Thymus (tissue), 11 donors: Measurements from ENCODE around the gene PDE5A. TPM values are rescaled to one million over a fixed set of nuclear protein-coding genes. Genes with fewer than 3 reads are reported as not detected.

Experiments used
- DNase-seq, 9 donors: peaks; one replicate each; pipeline ENCODE4 v3.0.0-alpha.2; 2013; ENCODE audit warnings: low spot score in 9 of 9, low read depth in 6 of 9, missing footprints in 1 of 9
- H3K27ac ChIP-seq, 2 donors: one replicate each; pipeline ENCODE4 v1.5.1; 2013; ENCODE audit warnings: control low read depth in 1 of 2, low read depth in 1 of 2, low read length in 1 of 2, mild to moderate bottlenecking in 1 of 2, moderate library complexity in 1 of 2
- H3K27me3 ChIP-seq, 2 donors: one replicate each; pipeline ENCODE4 v1.5.1; 2013; ENCODE audit warnings: low read length in 1 of 2; ENCODE audit not compliant: control insufficient read depth in 2 of 2, insufficient read depth in 1 of 2
- H3K36me3 ChIP-seq, 2 donors: one replicate each; pipeline ENCODE4 v1.5.1; 2013; ENCODE audit warnings: low read length in 1 of 2, mild to moderate bottlenecking in 1 of 2, moderate library complexity in 1 of 2; ENCODE audit not compliant: control insufficient read depth in 2 of 2, insufficient read depth in 2 of 2
- H3K4me1 ChIP-seq, 2 donors: one replicate each; pipeline ENCODE4 v1.5.1; 2013; ENCODE audit warnings: low read length in 2 of 2; ENCODE audit not compliant: control insufficient read depth in 2 of 2, insufficient read depth in 2 of 2
- H3K4me3 ChIP-seq, 2 donors: one replicate each; pipeline ENCODE4 v1.5.1; 2013; ENCODE audit warnings: low read length in 2 of 2, control low read depth in 1 of 2, mild to moderate bottlenecking in 1 of 2
- H3K9me3 ChIP-seq, 2 donors: one replicate each; pipeline ENCODE4 v1.5.1; 2013; ENCODE audit warnings: low read length in 1 of 2, mild to moderate bottlenecking in 1 of 2; ENCODE audit not compliant: control insufficient read depth in 2 of 2, insufficient read depth in 1 of 2
- WGBS: extraction: QIAGEN DNeasy Blood & Tissue Kit; methylation state at CpG from one replicate; pipeline ENCODE4 v1.1.7; 2013; 5-methylcytosine and 5-hydroxymethylcytosine counted together
- polyA plus RNA-seq: library from polyadenylated mRNA; stranded (reverse); fragments of 200-250 nt; gene quantifications from one replicate; pipeline ENCODE4 v1.2.3, GENCODE V29; 2013
- total RNA-seq: library from RNA; stranded (reverse); fragments of 120-200 nt; gene quantifications from one replicate; pipeline ENCODE4 v1.2.4, GENCODE V29; 2013
- donor health status: healthy.

Gene PDE5A
- total and polyA plus RNA-seq, 2 donors = 4.6 to 5.2 TPM

DNA sequence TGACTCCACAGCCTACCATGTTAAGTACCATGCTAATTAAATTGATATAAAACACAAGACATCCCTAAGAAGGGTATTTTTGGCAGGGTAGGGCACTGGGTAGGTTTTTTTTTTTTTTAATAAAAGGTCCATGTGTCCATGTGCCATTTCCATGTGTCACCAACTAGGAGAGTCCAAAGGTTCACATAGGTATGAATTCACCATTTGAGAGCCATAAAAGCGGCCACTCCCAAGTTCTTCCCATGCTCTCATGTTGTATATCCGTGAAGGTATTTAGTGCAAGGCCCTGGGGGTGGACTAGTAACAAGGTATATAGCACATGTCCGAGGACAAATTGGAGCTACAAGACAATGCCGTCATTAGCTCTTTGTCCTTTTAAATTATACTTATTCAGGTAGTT is 107.3 kb downstream of the PDE5A start:
- H3K4me1 ChIP-seq = no peaks in the 10 kb centered on the region
- no peak overlapping the region for H3K4me3 ChIP-seq
- no peaks in the 10 kb centered on the region for H3K27me3 ChIP-seq
- no peak for DNase-seq
- WGBS = over 99% methylated on average over 4 of the region's 4 CpGs
- H3K36me3 ChIP-seq = peaks cover 0 to 18% of the 10 kb centered on the region in 2 donors
- H3K9me3 ChIP-seq = no peaks in the 10 kb centered on the region
- no peak overlapping the region for H3K27ac ChIP-seq

DNA sequence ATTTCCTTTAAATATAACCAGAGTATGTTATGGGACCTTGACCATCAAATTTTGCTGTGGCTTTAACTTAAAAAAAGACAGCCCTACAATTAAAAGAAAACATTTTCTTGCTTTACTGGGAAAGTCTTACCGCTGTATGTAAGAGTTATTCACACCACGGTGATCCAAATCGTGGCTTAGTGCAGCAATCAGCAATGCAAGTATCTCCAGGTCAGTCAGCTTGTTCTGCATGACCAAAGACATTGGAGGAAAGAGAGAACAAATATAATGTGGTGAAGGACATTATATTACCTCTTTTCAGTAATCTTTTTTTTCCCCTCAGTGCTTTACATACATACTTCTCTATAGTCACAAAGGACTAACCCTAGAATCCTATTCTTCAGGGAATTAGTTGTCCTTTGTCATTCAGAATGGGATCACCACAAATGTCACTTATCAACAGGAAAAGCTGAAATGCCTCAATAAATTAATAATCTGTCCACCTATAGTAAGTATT is 109.6 kb downstream of the PDE5A start:
- H3K9me3 ChIP-seq = no peaks in the 10 kb centered on the region
- no peaks in the 10 kb centered on the region for H3K27me3 ChIP-seq
- peaks cover 7 to 41% of the 10 kb centered on the region in 2 donors for H3K36me3 ChIP-seq
- no peaks in the 10 kb centered on the region for H3K4me1 ChIP-seq
- WGBS = 96% methylated on average over 3 of the region's 3 CpGs
- no peak for DNase-seq
- H3K27ac ChIP-seq = no peak overlapping the region
- H3K4me3 ChIP-seq = no peak overlapping the region

DNA sequence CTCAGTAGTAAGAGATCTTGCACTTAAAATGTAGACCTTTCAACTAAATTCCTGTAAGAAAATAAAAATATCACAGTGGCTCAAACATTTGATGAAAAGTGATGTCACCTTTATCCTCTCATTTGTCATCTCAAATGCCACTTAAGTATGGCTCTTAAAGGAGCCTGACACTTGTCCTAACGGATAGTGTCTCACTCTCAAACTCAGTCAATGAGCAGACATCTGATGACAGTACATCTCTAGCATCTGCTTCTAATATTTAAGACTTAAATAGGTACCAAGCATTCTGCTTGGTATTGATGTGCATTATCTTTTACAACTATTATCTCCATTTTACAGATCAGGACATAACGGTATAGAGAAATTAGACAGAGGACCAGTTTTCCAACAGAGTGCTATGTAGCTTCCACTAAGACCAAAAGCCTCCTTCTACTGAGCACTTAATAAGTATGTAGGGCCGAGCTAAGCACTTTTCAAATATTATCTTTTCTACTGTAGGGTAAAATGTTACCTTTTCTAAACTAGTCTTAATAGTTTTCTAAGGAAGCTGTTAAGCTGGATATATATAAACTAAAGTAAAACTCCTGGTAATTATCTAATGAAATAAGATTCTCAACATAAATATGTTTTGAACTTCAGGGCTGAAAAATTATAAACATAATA is 110.2 kb downstream of the PDE5A start:
- Histone ChIP-seq H3K9me3 (no peaks in the 10 kb centered on the region), H3K4me3 (no peak overlapping the region), H3K4me1 (no peaks in the 10 kb centered on the region), H3K27me3 (no peaks in the 10 kb centered on the region), H3K27ac (no peak overlapping the region), H3K36me3 (peaks cover 7 to 46% of the 10 kb centered on the region in 2 donors)
- no peak for DNase-seq
- 96% methylated on average over 3 of the region's 3 CpGs for WGBS

DNA sequence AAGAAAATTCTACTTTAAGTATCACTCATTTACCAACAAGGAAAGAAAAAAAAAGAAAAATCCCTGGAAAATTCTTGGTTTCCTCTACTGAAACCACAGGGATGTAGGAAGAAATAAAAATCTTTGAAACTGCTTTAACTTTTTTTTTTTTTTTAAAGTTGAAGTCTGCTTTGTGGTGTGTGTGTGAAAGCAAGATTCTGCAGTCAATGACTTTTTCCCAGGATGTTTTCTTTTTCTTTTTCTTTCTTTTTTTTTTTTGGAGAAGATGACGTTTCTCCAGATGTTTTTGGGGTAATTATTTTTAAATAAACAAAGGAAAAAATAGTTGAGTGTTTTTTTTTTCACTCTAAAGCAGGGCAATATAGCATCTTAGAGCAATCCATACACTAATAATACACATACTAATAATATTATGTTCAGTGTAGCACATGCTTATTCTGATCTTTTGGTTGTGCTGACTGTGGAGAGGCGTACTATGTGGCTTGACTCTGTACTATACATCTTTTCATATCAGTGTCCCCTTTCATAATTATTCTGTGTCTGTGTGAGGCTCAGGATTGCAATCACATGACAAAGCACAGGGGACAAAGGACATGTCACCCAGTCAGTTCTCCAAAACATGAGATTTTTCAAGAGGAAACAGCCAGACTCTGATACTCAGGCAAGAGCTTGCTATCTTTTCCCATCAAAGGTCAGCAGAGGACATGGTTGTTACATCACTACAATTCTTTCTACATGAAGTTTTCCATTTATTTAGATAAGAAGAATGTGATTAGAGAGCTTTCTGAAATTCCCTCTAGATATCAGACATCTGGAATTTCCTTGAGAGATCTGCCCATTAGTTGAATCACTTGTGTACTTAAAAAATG is 111.0 kb downstream of the PDE5A start:
- no peak for DNase-seq
- Histone ChIP-seq H3K36me3 (peaks cover 7 to 50% of the 10 kb centered on the region in 2 donors), H3K4me1 (no peaks in the 10 kb centered on the region), H3K27ac (no peak overlapping the region), H3K4me3 (no peak overlapping the region), H3K9me3 (no peaks in the 10 kb centered on the region), H3K27me3 (no peaks in the 10 kb centered on the region)
- WGBS = 92% methylated on average over 2 of the region's 2 CpGs

DNA sequence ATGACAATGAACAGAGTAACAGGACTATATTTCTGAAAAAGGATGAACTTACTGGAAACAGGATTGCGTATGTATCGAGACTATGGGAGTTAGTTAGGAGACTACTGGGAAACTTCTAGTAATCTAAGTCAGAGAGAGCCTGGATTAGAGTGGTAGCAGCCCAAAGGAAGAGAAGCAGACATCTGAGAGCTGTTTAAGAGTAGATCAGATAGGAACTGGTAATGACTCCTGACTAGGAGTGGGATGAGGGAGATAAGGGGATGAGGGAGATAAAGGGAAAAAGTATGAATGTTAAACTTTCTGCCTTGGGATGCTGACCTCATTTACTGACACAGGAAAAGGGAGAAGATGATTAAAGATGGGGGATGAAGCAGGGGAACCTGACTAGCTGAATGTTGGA is 116.2 kb downstream of the PDE5A start:
- DNase-seq = no peak
- Histone ChIP-seq H3K4me1 (no peaks in the 10 kb centered on the region), H3K36me3 (peaks cover 7 to 39% of the 10 kb centered on the region in 2 donors), H3K27me3 (no peaks in the 10 kb centered on the region), H3K9me3 (no peaks in the 10 kb centered on the region), H3K27ac (no peak overlapping the region), H3K4me3 (no peak overlapping the region)
- over 99% methylated on average over 2 of the region's 2 CpGs for WGBS

DNA sequence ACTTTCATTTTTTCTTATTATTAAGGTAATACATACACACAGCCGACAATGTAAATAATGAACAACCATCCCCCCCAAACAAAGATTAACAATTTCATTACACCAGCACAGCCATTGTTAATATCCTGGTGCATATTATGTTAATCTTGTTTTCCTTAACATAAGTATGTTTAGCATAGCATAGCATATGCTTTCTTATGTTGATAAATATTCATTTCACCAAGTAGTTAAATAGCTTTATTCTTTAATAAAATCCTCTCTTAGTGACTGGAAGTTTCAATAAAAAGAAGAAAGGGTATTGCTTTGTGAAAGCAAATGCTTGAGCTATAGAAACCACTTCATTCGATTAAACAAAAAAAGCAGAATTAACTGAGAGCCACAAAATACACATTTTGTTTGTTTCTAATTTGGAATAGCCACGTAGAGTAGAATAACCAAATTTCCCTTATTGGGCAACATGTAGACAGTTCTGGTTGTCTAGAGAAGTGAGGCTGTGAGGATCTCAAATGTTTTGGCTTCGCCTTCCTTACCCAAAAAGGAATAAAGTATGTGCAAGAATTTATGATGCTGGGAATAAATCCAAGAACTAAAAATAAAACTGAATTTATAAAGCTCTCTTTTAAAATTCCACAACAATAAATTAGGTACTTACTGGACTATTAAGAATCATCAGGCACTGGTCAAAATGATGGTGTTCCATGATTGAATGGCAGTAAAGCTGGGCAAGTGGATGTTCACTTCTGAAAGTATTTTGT is 118.0 kb downstream of the PDE5A start:
- no peak overlapping the region for H3K27ac ChIP-seq
- WGBS = 94% methylated on average over 4 of the region's 4 CpGs
- no peaks in the 10 kb centered on the region for H3K9me3 ChIP-seq
- no peaks in the 10 kb centered on the region for H3K4me1 ChIP-seq
- no peaks in the 10 kb centered on the region for H3K27me3 ChIP-seq
- no peak overlapping the region for H3K4me3 ChIP-seq
- peaks cover 7 to 29% of the 10 kb centered on the region in 2 donors for H3K36me3 ChIP-seq
- no peak for DNase-seq

DNA sequence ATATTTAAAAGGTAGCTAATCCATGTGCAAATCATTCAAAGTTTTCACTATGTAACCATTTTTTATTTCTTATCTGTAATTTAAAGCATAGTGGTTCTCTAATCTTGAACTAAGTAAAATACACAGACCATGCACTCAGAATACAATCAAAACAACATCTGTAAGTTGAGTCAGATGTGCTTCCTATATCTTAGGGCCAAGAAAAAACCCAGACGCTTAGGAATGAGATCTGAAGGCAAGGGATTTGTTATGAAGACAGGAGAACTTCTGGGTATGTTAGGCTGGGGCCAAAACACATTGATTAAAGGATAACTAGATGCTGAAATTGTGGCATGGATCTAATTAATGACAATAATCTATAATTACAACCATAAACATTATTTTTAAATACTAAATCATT is 120.3 kb downstream of the PDE5A start:
- WGBS = 97% methylated on average over 1 of the region's 1 CpG
- Histone ChIP-seq H3K27ac (no peak overlapping the region), H3K9me3 (no peaks in the 10 kb centered on the region), H3K36me3 (peaks cover 0 to 8% of the 10 kb centered on the region in 2 donors), H3K27me3 (no peaks in the 10 kb centered on the region), H3K4me1 (no peaks in the 10 kb centered on the region), H3K4me3 (no peak overlapping the region)
- no peak for DNase-seq

DNA sequence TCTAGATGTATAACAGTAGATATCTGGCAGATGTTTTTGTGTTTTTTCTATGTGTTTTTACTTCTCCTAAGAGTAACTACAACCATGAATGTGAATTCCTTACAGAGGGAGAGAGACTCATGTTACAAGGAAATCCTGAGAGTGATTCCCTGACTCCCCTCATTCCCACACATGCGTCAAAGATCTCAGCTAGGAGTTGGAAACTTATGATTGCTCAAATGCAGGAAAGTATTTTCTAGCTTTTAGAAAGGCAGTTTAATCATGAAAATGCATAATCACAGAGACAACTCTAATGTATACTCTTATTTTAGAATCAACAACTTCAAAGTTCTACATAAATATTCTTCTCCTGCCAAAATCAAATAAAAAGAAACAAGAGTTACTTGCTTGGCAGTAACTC is 121.8 kb downstream of the PDE5A start:
- no peak for DNase-seq
- WGBS = 99% methylated on average over 1 of the region's 1 CpG
- peaks cover 0 to 6% of the 10 kb centered on the region in 2 donors for H3K36me3 ChIP-seq
- H3K4me1 ChIP-seq = no peaks in the 10 kb centered on the region
- no peaks in the 10 kb centered on the region for H3K9me3 ChIP-seq
- no peak overlapping the region for H3K27ac ChIP-seq
- no peak overlapping the region for H3K4me3 ChIP-seq
- H3K27me3 ChIP-seq = no peaks in the 10 kb centered on the region

DNA sequence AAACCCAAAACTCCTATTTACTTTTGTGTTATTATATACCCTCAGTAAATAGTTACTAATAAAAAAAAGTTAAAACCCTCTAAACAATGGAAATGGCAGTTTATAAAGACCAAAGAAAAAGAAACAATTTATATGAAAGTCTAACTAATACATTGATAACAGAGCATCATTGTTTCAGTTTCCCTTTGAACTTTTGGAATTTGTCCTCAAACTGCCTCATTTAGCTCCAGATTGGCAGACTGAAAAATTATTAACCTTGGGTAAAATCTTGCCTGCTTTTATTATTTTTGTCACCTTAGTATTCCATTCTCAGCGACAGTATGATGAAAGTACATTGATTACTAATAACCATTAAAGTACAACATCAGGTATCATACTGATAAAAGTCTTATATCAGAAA is 124.0 kb downstream of the PDE5A start:
- WGBS = 93% methylated on average over 1 of the region's 1 CpG
- Histone ChIP-seq H3K4me3 (no peak overlapping the region), H3K36me3 (peaks cover 0 to 10% of the 10 kb centered on the region in 2 donors)

More for the DNA sequence above, 124.0 kb downstream of the PDE5A start:
- Histone ChIP-seq H3K27ac (no peak overlapping the region), H3K4me1 (no peaks in the 10 kb centered on the region), H3K9me3 (no peaks in the 10 kb centered on the region), H3K27me3 (no peaks in the 10 kb centered on the region)
- no peak for DNase-seq
